ENCODE results near the gene EGFL7.

Gene EGFL7

GRCh38 chr9:136688274-136689107 is 25.8 kb downstream of the EGFL7 start:
- DNase-seq, result no peak

GRCh38 chr9:136689108-136689460 is 26.4 kb downstream of the EGFL7 start:
- DNase-seq, result no peak

GRCh38 chr9:136690104-136690805 is 27.5 kb downstream of the EGFL7 start:
- no peak for DNase-seq

- no peak for DNase-seq
Measured at GRCh38 chr9:136690806-136691261, 28.1 kb downstream of the EGFL7 start.

- no peak for DNase-seq
Measured at GRCh38 chr9:136691316-136692184, 28.8 kb downstream of the EGFL7 start.

- DNase-seq, result no peak
Measured at GRCh38 chr9:136692185-136693134, 29.7 kb downstream of the EGFL7 start.

- DNase-seq, result no peak
Measured at GRCh38 chr9:136693135-136693489, 30.4 kb downstream of the EGFL7 start.

GRCh38 chr9:136693490-136694162 is 30.9 kb downstream of the EGFL7 start:
- DNase-seq, result no peak

GRCh38 chr9:136694163-136694871 is 31.6 kb downstream of the EGFL7 start:
- DNase-seq, result no peak

GRCh38 chr9:136694872-136695247 is 32.1 kb downstream of the EGFL7 start:
- DNase-seq, result no peak

- no peak for DNase-seq
Measured at GRCh38 chr9:136695435-136695895, 32.7 kb downstream of the EGFL7 start.

- no peak for DNase-seq
Measured at GRCh38 chr9:136695955-136696354, 33.2 kb downstream of the EGFL7 start.

- DNase-seq, result no peak
Measured at GRCh38 chr9:136696502-136696901, 33.8 kb downstream of the EGFL7 start.

- DNase-seq, result no peak
Measured at GRCh38 chr9:136697146-136697820, 34.6 kb downstream of the EGFL7 start.

GRCh38 chr9:136697821-136698526 is 35.3 kb downstream of the EGFL7 start:
- no peak for DNase-seq

- DNase-seq, result no peak
Measured at GRCh38 chr9:136698635-136699246, 36.0 kb downstream of the EGFL7 start.

- DNase-seq, result no peak
Measured at GRCh38 chr9:136700304-136700703, 37.6 kb downstream of the EGFL7 start.

- no peak for DNase-seq
Measured at GRCh38 chr9:136700959-136701667, 38.4 kb downstream of the EGFL7 start.

Data from right hindlimb (tissue), 1 donor.